ENCODE measurements around the gene ADK.
"Not testable (repeated sequence)": the region's sequence is repeated elsewhere in the genome, so short reads cannot be mapped to it uniquely, and the experiment has no call there.

ADK gene

GRCh38 chr10:74186678-74187077, 35.7 kb downstream of the ADK start:
- DNase-seq (ENCODE audit: low read depth) = no peak

- no peak for DNase-seq (ENCODE audit: low read depth)
These were observed 36.2 kb downstream of the ADK start for GRCh38 chr10:74187237-74187636.

GRCh38 chr10:74188617-74189016, 37.6 kb downstream of the ADK start:
- not testable (repeated sequence) for DNase-seq (ENCODE audit: low read depth)

- DNase-seq (ENCODE audit: low read depth) = no peak
These were observed 39.0 kb downstream of the ADK start for GRCh38 chr10:74189999-74190421.

GRCh38 chr10:74190494-74190893, 39.5 kb downstream of the ADK start:
- no peak for DNase-seq (ENCODE audit: low read depth)

- DNase-seq (ENCODE audit: low read depth) = no peak
These were observed 43.5 kb downstream of the ADK start for GRCh38 chr10:74194545-74194944.

- no peak for DNase-seq (ENCODE audit: low read depth)
These were observed 44.0 kb downstream of the ADK start for GRCh38 chr10:74194999-74195398.

GRCh38 chr10:74199315-74199714, 48.3 kb downstream of the ADK start:
- no peak for DNase-seq (ENCODE audit: low read depth)

GRCh38 chr10:74202356-74202755, 51.3 kb downstream of the ADK start:
- DNase-seq (ENCODE audit: low read depth) = no peak

- no peak for DNase-seq (ENCODE audit: low read depth)
These were observed 55.7 kb downstream of the ADK start for GRCh38 chr10:74206746-74207145.

- no peak for DNase-seq (ENCODE audit: low read depth)
These were observed 56.9 kb downstream of the ADK start for GRCh38 chr10:74207691-74208480.

- no peak for DNase-seq (ENCODE audit: low read depth)
These were observed 58.0 kb downstream of the ADK start for GRCh38 chr10:74208997-74209396.

GRCh38 chr10:74213019-74213418, 62.0 kb downstream of the ADK start:
- DNase-seq (ENCODE audit: low read depth) = no peak

GRCh38 chr10:74213571-74214162, 62.6 kb downstream of the ADK start:
- peak; percentile 24 for DNase-seq (ENCODE audit: low read depth)

GRCh38 chr10:74217110-74217509, 66.1 kb downstream of the ADK start:
- not testable (repeated sequence) for DNase-seq (ENCODE audit: low read depth)

- not testable (repeated sequence) for DNase-seq (ENCODE audit: low read depth)
These were observed 71.4 kb downstream of the ADK start for GRCh38 chr10:74222467-74222866.

- DNase-seq (ENCODE audit: low read depth) = no peak
These were observed 72.9 kb downstream of the ADK start for GRCh38 chr10:74223755-74224529.

GRCh38 chr10:74227697-74228424, 76.8 kb downstream of the ADK start:
- DNase-seq (ENCODE audit: low read depth) = no peak

GRCh38 chr10:74231375-74231774, 80.4 kb downstream of the ADK start:
- DNase-seq (ENCODE audit: low read depth) = no peak

- no peak for DNase-seq (ENCODE audit: low read depth)
These were observed 82.3 kb downstream of the ADK start for GRCh38 chr10:74233281-74233680.

- DNase-seq (ENCODE audit: low read depth) = no peak
These were observed 83.5 kb downstream of the ADK start for GRCh38 chr10:74234569-74234968.

- DNase-seq (ENCODE audit: low read depth) = no peak
These were observed 87.0 kb downstream of the ADK start for GRCh38 chr10:74238031-74238431.
